ENCODE data around the gene VN1R4. TPM values are rescaled to one million over a fixed set of nuclear protein-coding genes. Genes with fewer than 3 reads are reported as not detected.
"Not testable (repeated sequence)": the region's sequence is repeated elsewhere in the genome, so short reads cannot be mapped to it uniquely, and the experiment has no call there.

Gene VN1R4
- not detected for total RNA-seq
- not detected for total RNA-seq (2013)
- total RNA-seq: 0 reads per million in 29 experiments

GRCh38 chr19:53267623-53268022 is at the start of gene VN1R4:
TSS of gene VN1R4 (minus strand) at chr19:53267723. CDS start at chr19:53267665, 58 bp downstream.
- not testable (repeated sequence) for ATAC-seq (replicated peaks in 1 of 4); H3K36me3 ChIP-seq (ENCODE audit: control insufficient read depth in 2 of 2, extremely low read depth in 1 of 2, insufficient read depth in 1 of 2, low read length in 1 of 2); H3K9me3 ChIP-seq; H3K27me3 ChIP-seq (replicated peaks in 1 of 2; ENCODE audit: control insufficient read depth in 2 of 2, extremely low read depth in 1 of 2, insufficient read depth in 2 of 2, low read length in 1 of 2); H3K4me1 ChIP-seq (ENCODE audit: control insufficient read depth in 1 of 2, extremely low read depth in 1 of 2, insufficient read depth in 2 of 2, low read length in 2 of 2); DNase-seq; H3K27ac Mint-ChIP-seq; H3K4me1 Mint-ChIP-seq; H3K36me3 Mint-ChIP-seq; H3K4me3 ChIP-seq (ENCODE audit: control insufficient read depth in 1 of 2, extremely low read depth in 1 of 2, low read length in 1 of 2); H3K27ac ChIP-seq (ENCODE audit: low read length); H3K4me3 Mint-ChIP-seq
- H3K9me3 Mint-ChIP-seq: peaks cover 26 to 53% (median 33%) of the 10 kb centered on the region in 3 donors
- WGBS (ENCODE audit: insufficient coverage): no CpG with 5 or more reads among the region's 5 CpGs
- ChIA-PET POLR2A (interaction anchor here in 1 of 2 donors (0.6 kb wide), 1 partner anchor 341 kb away, joined by 3 read pairs; no protein-coding TSS in a partner anchor), CTCF (interaction anchor here in 1 of 2 donors (0.6 kb wide), 1 partner anchor 34 kb away, joined by 4 read pairs; no protein-coding TSS in a partner anchor)
- H3K27me3 Mint-ChIP-seq: peaks cover 8 to 23% of the 10 kb centered on the region in 2 donors

- Histone ChIP-seq H3K4me1 (ENCODE audit: control insufficient read depth in 1 of 2, extremely low read depth in 1 of 2, insufficient read depth in 2 of 2, low read length in 2 of 2) (peaks cover 0 to 6% of the 10 kb centered on the region in 2 experiments), H3K9me3 (peaks cover 3% of the 10 kb centered on the region), H3K27me3 (replicated peaks in 1 of 2; ENCODE audit: control insufficient read depth in 2 of 2, extremely low read depth in 1 of 2, insufficient read depth in 2 of 2, low read length in 1 of 2) (peaks cover 0 to 21% of the 10 kb centered on the region in 2 experiments), H3K4me3 (ENCODE audit: control insufficient read depth in 1 of 2, extremely low read depth in 1 of 2, low read length in 1 of 2) (no peak overlapping the region), H3K27ac (ENCODE audit: low read length) (no peak overlapping the region), H3K36me3 (ENCODE audit: control insufficient read depth in 2 of 2, extremely low read depth in 1 of 2, insufficient read depth in 1 of 2, low read length in 1 of 2) (no peaks in the 10 kb centered on the region)
- Mint-ChIP-seq H3K9me3 (peaks cover 15 to 53% (median 19%) of the 10 kb centered on the region in 3 donors), H3K27ac (no peak overlapping the region), H3K27me3 (peaks cover 32% of the 10 kb centered on the region in 2 donors), H3K4me1 (peaks cover 0 to 2% (median 0%) of the 10 kb centered on the region in 3 donors), H3K36me3 (no peaks in the 10 kb centered on the region), H3K4me3 (no peak overlapping the region)
- DNase-seq: no peak
- WGBS (ENCODE audit: insufficient coverage): 84% methylated on average over 11 of the region's 12 CpGs
- ChIA-PET CTCF (interaction anchor here in 1 of 2 donors (1.1 kb wide), 1 partner anchor 10 kb away, joined by 3 read pairs; no protein-coding TSS in a partner anchor), POLR2A (no interaction called here)
- no peak for ATAC-seq (replicated peaks in 1 of 4)
Observed at GRCh38 chr19:53311897-53312296, 44.4 kb upstream of the VN1R4 start.

GRCh38 chr19:53311044-53311443 is 43.5 kb upstream of the VN1R4 start:
- Mint-ChIP-seq H3K36me3 (peaks cover 8% of the 10 kb centered on the region), H3K27ac (no peak overlapping the region), H3K9me3 (peaks cover 21 to 54% (median 23%) of the 10 kb centered on the region in 3 donors), H3K27me3 (peaks cover 34 to 35% of the 10 kb centered on the region in 2 donors), H3K4me1 (peaks cover 0 to 2% (median 0%) of the 10 kb centered on the region in 3 donors), H3K4me3 (no peak overlapping the region)
- ChIA-PET POLR2A (no interaction called here), CTCF (interaction anchor here in 1 of 2 donors (1.1 kb wide), 1 partner anchor 11 kb away, joined by 3 read pairs; no protein-coding TSS in a partner anchor)
- ATAC-seq (replicated peaks in 1 of 4): no peak
- H3K27me3 ChIP-seq (replicated peaks in 1 of 2; ENCODE audit: control insufficient read depth in 2 of 2, extremely low read depth in 1 of 2, insufficient read depth in 2 of 2, low read length in 1 of 2): peaks cover 0 to 29% of the 10 kb centered on the region in 2 experiments
- H3K9me3 ChIP-seq: peaks cover 3% of the 10 kb centered on the region
- no peak for DNase-seq
- WGBS (ENCODE audit: insufficient coverage): 35% methylated on average over 8 of the region's 11 CpGs
- H3K4me1 ChIP-seq (ENCODE audit: control insufficient read depth in 1 of 2, extremely low read depth in 1 of 2, insufficient read depth in 2 of 2, low read length in 2 of 2): peaks cover 0 to 6% of the 10 kb centered on the region in 2 experiments
- H3K36me3 ChIP-seq (ENCODE audit: control insufficient read depth in 2 of 2, extremely low read depth in 1 of 2, insufficient read depth in 1 of 2, low read length in 1 of 2): no peaks in the 10 kb centered on the region
- no peak overlapping the region for H3K27ac ChIP-seq (ENCODE audit: low read length)
- H3K4me3 ChIP-seq (ENCODE audit: control insufficient read depth in 1 of 2, extremely low read depth in 1 of 2, low read length in 1 of 2): no peak overlapping the region

- Mint-ChIP-seq H3K27me3 (peaks cover 25 to 35% of the 10 kb centered on the region in 2 donors), H3K9me3 (peaks cover 18 to 48% (median 21%) of the 10 kb centered on the region in 3 donors), H3K4me1 (peaks cover 0 to 2% (median 0%) of the 10 kb centered on the region in 3 donors), H3K4me3 (no peak overlapping the region), H3K27ac (no peak overlapping the region), H3K36me3 (peaks cover 8% of the 10 kb centered on the region)
- Histone ChIP-seq H3K4me3 (ENCODE audit: control insufficient read depth in 1 of 2, extremely low read depth in 1 of 2, low read length in 1 of 2) (peak overlapping the region in 1 of 2 donors; percentile 27), H3K4me1 (ENCODE audit: control insufficient read depth in 1 of 2, extremely low read depth in 1 of 2, insufficient read depth in 2 of 2, low read length in 2 of 2) (peaks cover 0 to 6% of the 10 kb centered on the region in 2 experiments), H3K27ac (ENCODE audit: low read length) (no peak overlapping the region), H3K9me3 (peaks cover 3% of the 10 kb centered on the region), H3K27me3 (replicated peaks in 1 of 2; ENCODE audit: control insufficient read depth in 2 of 2, extremely low read depth in 1 of 2, insufficient read depth in 2 of 2, low read length in 1 of 2) (peaks cover 0 to 32% of the 10 kb centered on the region in 2 experiments), H3K36me3 (ENCODE audit: control insufficient read depth in 2 of 2, extremely low read depth in 1 of 2, insufficient read depth in 1 of 2, low read length in 1 of 2) (no peaks in the 10 kb centered on the region)
- peak in 5 of 35 experiments; percentile 1 to 12 (median 4) for DNase-seq
- ChIA-PET POLR2A (no interaction called here), CTCF (no interaction called here)
- WGBS (ENCODE audit: insufficient coverage): 12% methylated on average over 32 of the region's 32 CpGs
- ATAC-seq (replicated peaks in 1 of 4): no peak
Observed at GRCh38 chr19:53308339-53308811, 40.9 kb upstream of the VN1R4 start.

GRCh38 chr19:53301341-53301740 is 33.8 kb upstream of the VN1R4 start:
- POLR2A ChIA-PET: not testable (repeated sequence)

GRCh38 chr19:53294786-53295441 is 27.4 kb upstream of the VN1R4 start:
- 90% methylated on average over 2 of the region's 7 CpGs for WGBS (ENCODE audit: insufficient coverage)
- ChIA-PET CTCF (no interaction called here), POLR2A (no interaction called here)
- Mint-ChIP-seq H3K27me3 (no peaks in the 10 kb centered on the region), H3K36me3 (no peaks in the 10 kb centered on the region), H3K27ac (no peak overlapping the region), H3K4me3 (no peak overlapping the region), H3K4me1 (no peaks in the 10 kb centered on the region), H3K9me3 (peaks cover 9 to 45% (median 39%) of the 10 kb centered on the region in 3 donors)
- Histone ChIP-seq H3K36me3 (ENCODE audit: control insufficient read depth in 2 of 2, extremely low read depth in 1 of 2, insufficient read depth in 1 of 2, low read length in 1 of 2) (peaks cover 0 to 3% of the 10 kb centered on the region in 2 donors), H3K27ac (ENCODE audit: low read length) (no peak overlapping the region), H3K27me3 (replicated peaks in 1 of 2; ENCODE audit: control insufficient read depth in 2 of 2, extremely low read depth in 1 of 2, insufficient read depth in 2 of 2, low read length in 1 of 2) (peaks cover 0 to 3% of the 10 kb centered on the region in 2 experiments), H3K9me3 (no peaks in the 10 kb centered on the region), H3K4me3 (ENCODE audit: control insufficient read depth in 1 of 2, extremely low read depth in 1 of 2, low read length in 1 of 2) (no peak overlapping the region), H3K4me1 (ENCODE audit: control insufficient read depth in 1 of 2, extremely low read depth in 1 of 2, insufficient read depth in 2 of 2, low read length in 2 of 2) (no peaks in the 10 kb centered on the region)
- DNase-seq: no peak
- no peak for ATAC-seq (replicated peaks in 1 of 4)

More at GRCh38 chr19:53301341-53301740, 33.8 kb upstream of the VN1R4 start:
- H3K4me1 Mint-ChIP-seq; H3K36me3 Mint-ChIP-seq; ATAC-seq (replicated peaks in 1 of 4); H3K27ac ChIP-seq (ENCODE audit: low read length); H3K4me3 ChIP-seq (ENCODE audit: control insufficient read depth in 1 of 2, extremely low read depth in 1 of 2, low read length in 1 of 2); H3K4me3 Mint-ChIP-seq; H3K27me3 ChIP-seq (replicated peaks in 1 of 2; ENCODE audit: control insufficient read depth in 2 of 2, extremely low read depth in 1 of 2, insufficient read depth in 2 of 2, low read length in 1 of 2); H3K9me3 ChIP-seq; H3K27ac Mint-ChIP-seq; H3K4me1 ChIP-seq (ENCODE audit: control insufficient read depth in 1 of 2, extremely low read depth in 1 of 2, insufficient read depth in 2 of 2, low read length in 2 of 2); CTCF ChIA-PET; H3K27me3 Mint-ChIP-seq; H3K36me3 ChIP-seq (ENCODE audit: control insufficient read depth in 2 of 2, extremely low read depth in 1 of 2, insufficient read depth in 1 of 2, low read length in 1 of 2): not testable (repeated sequence)
- WGBS (ENCODE audit: insufficient coverage): no CpG with 5 or more reads among the region's 8 CpGs
- H3K9me3 Mint-ChIP-seq: peaks cover 5 to 19% (median 10%) of the 10 kb centered on the region in 3 donors
- peak in 5 of 35 experiments; percentile 3 to 13 (median 8) for DNase-seq

All from T-cell (primary cell).